ENCODE data around the gene TP73.

Gene TP73

DNA sequence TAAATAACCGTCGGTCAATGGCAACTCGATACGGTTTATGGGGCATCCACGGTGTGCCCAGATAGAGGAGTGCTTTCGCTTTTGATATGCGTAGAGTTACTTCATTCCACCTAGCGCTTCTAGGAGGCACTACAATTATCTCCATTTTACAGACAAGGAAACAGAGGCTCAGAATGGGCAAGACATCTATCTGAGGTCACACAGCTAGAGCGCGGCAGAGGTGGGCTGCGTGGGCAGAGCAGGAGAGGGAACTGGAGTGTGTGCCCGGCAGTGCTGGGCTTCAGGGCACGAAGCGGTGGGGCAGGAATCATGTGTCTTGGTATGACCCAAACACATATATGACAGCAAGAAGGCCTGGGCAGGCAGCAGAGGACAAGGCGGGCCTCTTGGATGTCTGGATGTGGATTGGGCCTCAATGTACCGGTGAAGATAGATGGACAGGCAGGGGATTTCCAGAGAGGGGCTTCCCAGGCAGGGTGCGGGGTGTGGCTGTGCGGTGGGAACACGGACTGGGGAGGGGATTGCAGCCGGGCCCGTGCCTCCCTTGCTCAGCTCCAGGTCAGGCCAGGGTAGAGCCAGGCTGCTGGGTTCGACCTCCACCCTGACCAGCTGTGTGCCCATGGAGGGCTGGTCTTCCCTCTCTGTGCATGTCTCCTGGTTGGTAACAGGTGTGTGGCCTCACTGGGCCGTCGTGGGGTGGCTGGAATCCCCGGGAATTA is 21.2 kb downstream of the TP73 start:
- DNase-seq (ENCODE audit: low read depth), result no peak

GRCh38 chr1:3674100-3675094 is 22.1 kb downstream of the TP73 start:
- no peak for DNase-seq (ENCODE audit: low read depth)

- no peak for DNase-seq (ENCODE audit: low read depth)
These were observed 23.1 kb downstream of the TP73 start for GRCh38 chr1:3675436-3675835.

DNA sequence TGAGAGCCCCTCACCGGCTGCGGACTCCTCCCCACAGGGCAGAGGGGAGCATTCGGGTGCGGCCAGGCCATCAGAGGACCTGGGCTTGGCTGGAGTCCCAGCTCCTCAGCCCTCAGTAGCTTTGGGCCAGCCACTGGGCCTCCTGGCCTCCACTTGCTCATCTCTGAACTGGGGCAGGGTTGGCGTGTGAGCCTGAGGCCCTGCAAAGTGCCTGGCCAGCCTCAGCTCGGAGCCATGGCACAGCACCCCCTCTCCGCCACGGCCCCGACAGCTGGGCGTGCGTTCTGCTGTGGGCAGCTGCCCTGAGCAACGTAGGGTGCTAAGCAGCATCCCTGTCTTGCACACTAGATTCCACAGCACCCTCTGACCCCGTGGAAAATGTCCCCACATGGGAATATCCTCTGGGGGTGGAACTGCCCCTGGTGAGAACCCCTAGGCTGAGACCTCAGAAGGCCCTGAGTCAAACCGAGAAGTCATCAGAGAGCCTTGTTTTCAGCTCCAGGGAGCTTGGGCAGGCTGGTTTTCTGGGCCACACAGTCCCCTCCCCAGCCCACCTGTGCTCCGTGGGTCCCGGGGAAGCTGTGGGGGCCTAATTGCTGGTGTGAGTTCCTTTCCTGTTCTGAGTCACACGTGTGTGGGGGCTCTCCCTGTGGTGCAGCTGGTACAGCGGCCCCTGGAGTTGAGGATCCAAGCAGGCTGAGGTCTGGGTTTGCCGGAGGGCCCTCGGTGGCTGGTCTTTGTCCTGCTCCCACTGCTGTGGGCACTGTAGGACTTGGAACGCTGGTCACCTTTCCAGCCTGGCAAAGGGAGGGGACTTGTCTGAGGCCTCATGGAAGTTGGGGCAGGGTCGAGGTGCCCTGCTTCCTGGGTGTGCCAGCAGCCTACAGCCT is 24.5 kb downstream of the TP73 start:
- DNase-seq (ENCODE audit: low read depth), result no peak

DNA sequence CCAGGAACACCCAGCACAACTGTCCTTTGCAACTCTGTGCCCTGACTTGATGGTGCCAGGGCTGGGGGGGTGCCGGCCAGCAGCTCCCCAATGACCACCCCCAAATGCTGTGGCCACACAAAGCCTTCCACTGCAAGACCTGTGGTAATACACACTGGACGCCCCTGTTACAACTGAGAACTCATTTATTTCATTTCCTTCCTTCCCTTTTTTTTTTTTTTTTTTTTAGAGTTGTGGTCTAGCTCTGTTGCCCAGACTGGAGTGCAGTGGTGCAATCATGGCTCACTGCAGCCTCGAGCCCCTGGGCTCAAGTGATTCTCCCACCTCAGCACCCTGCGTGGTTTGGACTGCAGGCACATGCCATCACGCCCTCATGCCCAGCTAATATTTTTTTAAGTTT is 25.2 kb downstream of the TP73 start:
- no peak for DNase-seq (ENCODE audit: low read depth)

DNA sequence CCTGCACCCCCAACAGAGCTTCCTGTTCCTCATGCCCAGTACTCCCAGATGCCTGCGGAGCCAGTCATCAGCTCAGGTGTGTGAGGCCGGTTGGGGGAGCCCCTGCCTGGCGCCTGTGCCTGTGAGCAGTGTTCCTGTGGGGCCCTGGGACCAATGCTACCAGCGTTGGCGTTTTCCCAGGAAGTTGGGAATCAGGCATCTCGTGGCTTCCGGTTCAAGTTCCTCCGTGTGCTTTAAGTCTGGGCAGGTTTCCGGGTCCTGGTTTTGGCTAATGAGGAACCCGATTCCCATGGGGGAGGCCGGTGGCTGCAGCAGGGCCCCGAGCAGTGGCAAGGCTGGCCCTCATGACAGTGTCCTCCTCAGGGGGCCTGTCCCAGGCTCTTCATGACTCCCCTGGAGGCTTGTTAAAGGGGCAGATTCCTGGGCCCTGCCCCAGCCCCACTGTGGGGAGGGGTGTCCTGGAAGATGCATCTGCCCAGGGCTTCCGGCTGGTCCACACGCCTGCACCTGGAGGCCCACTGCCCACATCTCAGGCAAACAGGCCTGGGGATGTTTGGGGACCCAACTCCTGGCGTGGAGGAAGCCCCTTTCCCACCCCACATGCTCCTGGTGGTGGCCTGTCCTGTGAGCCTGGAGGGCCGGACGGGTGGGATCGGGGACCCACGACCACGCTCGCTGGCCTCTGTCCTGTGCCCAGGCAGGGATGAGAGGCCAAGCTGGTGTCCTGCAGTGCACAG is 26.2 kb downstream of the TP73 start:
- no peak for DNase-seq (ENCODE audit: low read depth)

- no peak for DNase-seq (ENCODE audit: low read depth)
These were observed 26.8 kb downstream of the TP73 start for GRCh38 chr1:3679098-3679555.

- no peak for DNase-seq (ENCODE audit: low read depth)
These were observed 27.6 kb downstream of the TP73 start for GRCh38 chr1:3679799-3680453.

GRCh38 chr1:3680488-3681230 is 28.3 kb downstream of the TP73 start:
- DNase-seq (ENCODE audit: low read depth), result no peak

- DNase-seq (ENCODE audit: low read depth), result no peak
These were observed 29.0 kb downstream of the TP73 start for GRCh38 chr1:3681231-3681897.

DNA sequence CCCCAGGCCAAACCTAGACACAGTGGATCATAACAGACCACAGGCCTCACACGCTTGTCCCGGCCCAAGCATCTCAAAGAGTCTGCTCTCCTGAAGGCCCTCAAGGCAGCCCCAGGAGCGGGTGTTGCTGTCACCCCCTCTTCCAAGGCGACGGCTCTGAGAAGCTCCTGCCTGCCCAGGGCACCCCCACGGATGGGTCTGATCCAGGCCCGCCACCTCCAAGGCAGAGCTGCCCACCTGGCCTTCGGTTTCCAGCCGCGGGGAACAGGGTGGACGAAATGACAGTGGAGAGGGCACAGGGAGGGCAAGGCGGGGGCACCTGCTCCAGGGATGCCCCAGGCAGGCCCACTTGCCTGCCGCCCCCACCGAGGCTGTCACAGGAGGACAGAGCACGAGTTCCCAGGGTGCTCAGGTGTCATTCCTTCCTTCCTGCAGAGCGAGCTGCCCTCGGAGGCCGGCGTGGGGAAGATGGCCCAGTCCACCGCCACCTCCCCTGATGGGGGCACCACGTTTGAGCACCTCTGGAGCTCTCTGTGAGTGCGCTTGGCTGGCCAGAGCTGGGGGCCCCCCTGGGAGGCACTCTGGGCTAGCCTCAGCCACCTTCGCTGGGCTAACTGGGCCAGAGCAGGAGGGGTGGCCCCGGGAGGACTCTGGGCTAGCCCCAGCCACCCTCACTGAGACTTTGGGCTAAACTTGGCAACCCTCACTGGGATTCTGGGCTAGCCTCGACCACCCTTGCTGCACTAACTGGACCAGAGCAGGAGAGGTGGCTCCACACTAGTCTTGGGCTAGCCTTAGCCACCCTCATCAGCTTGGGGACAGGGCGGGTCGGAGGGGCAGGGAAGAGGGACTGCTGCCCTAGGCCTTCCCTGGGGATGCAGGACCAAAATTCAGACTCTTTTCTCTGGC is 29.8 kb downstream of the TP73 start:
- no peak for DNase-seq (ENCODE audit: low read depth)

DNA sequence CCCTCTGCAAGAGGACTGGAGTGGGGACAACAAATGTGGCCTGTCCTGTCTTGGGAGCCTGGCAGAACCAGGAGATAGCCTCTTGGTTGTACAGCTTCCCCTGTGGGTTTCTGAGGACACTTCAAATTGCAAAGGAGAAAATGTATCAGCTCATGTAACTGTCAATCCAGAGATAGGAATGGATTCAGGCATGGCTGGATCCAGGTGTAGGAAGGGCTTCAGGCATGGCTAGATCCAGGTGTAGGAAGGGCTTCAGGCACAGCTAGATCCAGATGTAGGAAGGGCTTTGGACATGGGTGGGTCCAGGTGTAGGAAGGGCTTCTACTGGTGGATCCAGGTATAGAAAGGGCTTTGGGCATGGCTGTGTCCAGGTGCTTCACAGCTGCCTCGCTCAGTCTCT is 30.9 kb downstream of the TP73 start:
- no peak for DNase-seq (ENCODE audit: low read depth)

GRCh38 chr1:3683992-3684391 is 31.7 kb downstream of the TP73 start:
- DNase-seq (ENCODE audit: low read depth), result no peak

DNA sequence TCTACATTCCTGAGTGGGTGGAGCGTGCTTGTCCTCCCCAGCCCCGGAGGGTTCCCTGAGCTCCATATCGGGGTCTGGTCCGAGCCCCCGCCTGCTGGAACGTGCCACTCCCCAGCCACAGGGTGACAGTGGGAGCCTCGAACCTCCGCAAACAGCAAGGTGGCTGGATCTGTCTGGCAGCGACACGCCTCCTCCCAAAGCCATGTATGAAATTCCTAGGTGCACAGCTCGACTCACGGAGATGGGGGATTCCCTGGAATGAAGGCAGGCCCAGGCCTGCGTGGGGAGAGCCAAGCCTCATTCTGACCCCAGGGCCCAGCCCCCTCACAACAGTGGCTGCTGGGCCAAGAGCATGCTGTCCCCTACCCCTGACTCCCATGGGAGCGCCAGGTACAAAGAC is 32.9 kb downstream of the TP73 start:
- no peak for DNase-seq (ENCODE audit: low read depth)

- DNase-seq (ENCODE audit: low read depth), result no peak
These were observed 33.6 kb downstream of the TP73 start for GRCh38 chr1:3685906-3686305.

DNA sequence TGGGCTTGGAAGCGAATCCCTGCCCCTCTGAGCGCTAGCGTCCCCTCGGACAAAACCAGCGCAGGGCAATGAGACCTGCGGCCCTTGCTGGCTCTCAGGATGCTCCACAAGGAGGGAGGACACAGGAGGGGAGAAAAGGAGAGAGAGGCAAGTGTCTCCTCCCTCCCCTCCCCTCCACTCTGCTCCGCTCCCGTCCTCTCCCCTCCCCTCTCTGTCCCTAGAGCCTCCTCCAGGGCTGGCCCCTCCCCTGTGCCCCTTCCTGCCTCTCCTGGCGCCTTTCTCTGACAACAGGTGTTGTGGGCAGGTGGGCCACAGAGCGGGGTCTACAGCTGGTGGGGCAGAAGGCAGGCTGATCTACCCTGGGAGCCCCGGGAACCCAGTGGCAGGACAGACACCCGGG is 35.2 kb downstream of the TP73 start:
- no peak for DNase-seq (ENCODE audit: low read depth)

DNA sequence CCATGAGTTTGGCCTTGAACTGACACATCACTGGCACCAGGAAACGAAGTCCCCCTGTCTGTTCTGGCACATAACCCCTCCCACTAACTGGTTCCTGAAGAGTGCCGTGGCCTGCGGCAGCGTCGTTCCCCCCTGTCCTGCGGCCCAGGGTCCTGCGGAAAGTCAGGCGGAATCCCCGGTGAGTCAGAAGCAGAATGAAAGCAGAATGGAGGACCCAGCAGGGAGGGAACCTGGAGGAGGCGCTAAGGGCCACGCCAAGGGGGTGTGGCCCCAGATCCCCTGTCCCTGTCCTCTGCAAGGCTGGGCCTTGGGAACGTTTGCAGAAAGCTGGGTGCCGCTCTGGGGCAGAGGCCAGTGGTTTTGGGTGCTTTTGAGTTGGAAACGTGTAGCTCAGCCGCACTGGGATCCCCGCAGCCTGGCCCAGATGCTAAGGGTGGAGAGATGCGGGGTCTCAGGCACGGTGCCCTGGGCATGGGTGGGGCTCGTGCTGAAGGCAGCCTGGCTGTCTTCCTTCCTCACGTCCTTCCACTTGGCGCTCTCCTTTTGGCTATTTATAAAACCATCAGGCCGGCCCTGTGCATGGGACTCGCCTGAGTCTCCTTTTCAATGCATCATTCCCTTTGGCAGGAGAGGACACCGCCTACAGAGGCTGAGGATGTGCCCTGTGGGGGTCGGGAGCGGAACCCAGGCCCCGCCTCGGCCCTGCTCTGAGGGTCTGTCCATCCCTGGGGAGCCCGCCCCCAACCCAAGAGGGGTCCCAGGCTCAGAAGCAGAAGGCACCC is 36.2 kb downstream of the TP73 start:
- no peak for DNase-seq (ENCODE audit: low read depth)

Data from fibroblast of gingiva (primary cell).